ENCODE results near the gene MDFIC. TPM values are rescaled to one million over a fixed set of nuclear protein-coding genes. Genes with fewer than 3 reads are reported as not detected.

The MDFIC gene
- total and polyA plus RNA-seq, 5 donors, result 9.2 to 23.8 (median 20.6) TPM

DNA sequence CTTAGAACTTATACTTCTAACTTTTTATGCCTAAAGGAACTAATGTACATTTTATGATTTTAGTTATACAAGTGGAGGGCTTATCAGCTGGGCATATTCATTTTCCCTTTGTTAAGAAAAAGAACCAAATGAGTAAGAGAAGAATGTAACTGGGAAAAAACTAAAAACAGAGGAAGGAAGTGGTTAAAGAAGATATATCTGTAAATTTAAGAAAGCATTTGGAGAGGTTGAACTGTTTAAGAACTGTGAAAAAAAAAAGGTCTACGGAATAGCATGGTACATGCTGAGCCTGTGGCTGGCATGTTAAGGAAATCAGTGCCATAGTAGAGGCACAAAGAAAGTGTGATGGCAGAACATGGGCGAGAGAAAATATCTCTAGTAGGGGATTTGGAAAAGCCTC, 6.2 kb downstream of the MDFIC start:
- DNase-seq (no peak), ATAC-seq (no peak)
- H3K27me3 ChIP-seq (ENCODE audit: control insufficient read depth, insufficient read depth), result no peaks in the 10 kb centered on the region
- H3K4me3 ChIP-seq (ENCODE audit: low read length), result no peak overlapping the region
- WGBS, result 78% methylated on average over 2 of the region's 2 CpGs
- intact Hi-C loops (cut with DNase I), result loop anchor here in 1 of 4 donors (10.0 kb wide), 2 partner anchors 57 to 157 kb away; no protein-coding TSS in a partner anchor
- no peaks in the 10 kb centered on the region for H3K9me3 ChIP-seq (ENCODE audit: control insufficient read depth, low read length)
- H3K4me1 ChIP-seq (ENCODE audit: control insufficient read depth, insufficient read depth, low read length), result peaks cover 4% of the 10 kb centered on the region
- H3K27ac ChIP-seq (ENCODE audit: low read length), result no peak overlapping the region

DNA sequence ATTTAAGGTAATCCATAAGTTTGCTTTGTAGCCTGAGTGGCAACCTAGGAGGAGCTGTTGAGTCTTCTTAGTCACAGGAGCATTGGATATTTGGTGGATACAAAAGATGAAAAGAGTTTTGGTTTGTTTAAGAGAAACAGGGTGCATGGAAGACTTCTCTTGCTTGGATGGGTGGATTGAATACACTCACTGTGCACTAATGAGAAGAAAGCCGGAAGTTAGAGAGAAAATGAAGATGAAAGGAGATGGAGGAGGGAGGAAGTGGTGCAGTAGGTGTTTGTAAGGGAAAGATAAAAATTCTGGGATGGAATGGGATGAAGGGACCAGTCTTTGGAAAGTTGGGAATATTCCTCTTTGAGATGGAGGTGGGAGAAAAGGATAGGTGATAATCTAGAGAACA, 7.7 kb downstream of the MDFIC start:
- intact Hi-C loops (cut with DNase I), result loop anchor here in 1 of 4 donors (10.0 kb wide), 2 partner anchors 55 to 155 kb away; no protein-coding TSS in a partner anchor

DNA sequence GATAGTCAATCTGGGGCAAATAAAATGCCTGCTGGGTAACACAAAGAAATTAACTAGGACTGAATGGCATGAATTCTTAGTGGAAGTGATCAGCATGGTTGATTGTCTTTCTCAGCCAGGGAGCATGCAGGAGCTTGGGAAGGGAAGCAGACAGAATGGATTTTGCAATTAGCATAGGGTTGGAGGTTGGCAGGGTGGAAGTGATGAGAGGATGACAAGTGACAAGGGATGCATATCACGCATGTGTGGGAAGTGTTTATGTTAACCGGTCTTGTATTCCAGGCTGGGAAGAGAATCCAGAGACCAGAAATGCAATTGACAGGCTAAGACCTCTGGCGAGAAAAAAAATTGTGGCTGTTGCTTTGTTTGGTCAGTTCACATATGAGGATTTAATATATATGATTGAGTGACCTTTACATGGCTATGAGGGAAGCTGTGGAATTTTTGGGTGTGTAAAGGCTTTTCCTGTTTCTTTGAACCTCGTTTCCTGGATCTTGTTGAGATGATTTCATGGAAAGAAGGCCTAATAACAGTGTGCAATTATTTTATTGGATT, 8.3 kb downstream of the MDFIC start:
- intact Hi-C loops (cut with DNase I), result no loop called here
- H3K4me3 ChIP-seq (ENCODE audit: low read length), result no peak overlapping the region
- DNase-seq, result no peak
- peaks cover 4% of the 10 kb centered on the region for H3K4me1 ChIP-seq (ENCODE audit: control insufficient read depth, insufficient read depth, low read length)
- no peak overlapping the region for H3K27ac ChIP-seq (ENCODE audit: low read length)
- no peaks in the 10 kb centered on the region for H3K27me3 ChIP-seq (ENCODE audit: control insufficient read depth, insufficient read depth)
- H3K9me3 ChIP-seq (ENCODE audit: control insufficient read depth, low read length), result no peaks in the 10 kb centered on the region
- 46% methylated on average over 4 of the region's 4 CpGs for WGBS
- ATAC-seq, result peak in 1 of 2 donors; percentile 35

More for the DNA sequence above, 7.7 kb downstream of the MDFIC start:
- no peak overlapping the region for H3K27ac ChIP-seq (ENCODE audit: low read length)
- 90% methylated on average over 1 of the region's 1 CpG for WGBS
- H3K4me3 ChIP-seq (ENCODE audit: low read length), result no peak overlapping the region
- peaks cover 4% of the 10 kb centered on the region for H3K4me1 ChIP-seq (ENCODE audit: control insufficient read depth, insufficient read depth, low read length)
- H3K27me3 ChIP-seq (ENCODE audit: control insufficient read depth, insufficient read depth), result no peaks in the 10 kb centered on the region
- DNase-seq (no peak), ATAC-seq (no peak)
- H3K9me3 ChIP-seq (ENCODE audit: control insufficient read depth, low read length), result no peaks in the 10 kb centered on the region

GRCh38 chr7:114930829-114931655, 9.1 kb downstream of the MDFIC start:
- H3K9me3 ChIP-seq (ENCODE audit: control insufficient read depth, low read length), result no peaks in the 10 kb centered on the region
- no peak overlapping the region for H3K27ac ChIP-seq (ENCODE audit: low read length)
- DNase-seq (no peak), ATAC-seq (no peak)
- WGBS, result 63% methylated on average over 6 of the region's 6 CpGs
- intact Hi-C loops (cut with DNase I), result no loop called here
- H3K4me3 ChIP-seq (ENCODE audit: low read length), result no peak overlapping the region
- no peaks in the 10 kb centered on the region for H3K27me3 ChIP-seq (ENCODE audit: control insufficient read depth, insufficient read depth)
- H3K4me1 ChIP-seq (ENCODE audit: control insufficient read depth, insufficient read depth, low read length), result peaks cover 4% of the 10 kb centered on the region

- Histone ChIP-seq H3K27ac (ENCODE audit: low read length) (no peak overlapping the region), H3K4me1 (ENCODE audit: control insufficient read depth, insufficient read depth, low read length) (peaks cover 4% of the 10 kb centered on the region), H3K27me3 (ENCODE audit: control insufficient read depth, insufficient read depth) (no peaks in the 10 kb centered on the region), H3K4me3 (ENCODE audit: low read length) (no peak overlapping the region), H3K9me3 (ENCODE audit: control insufficient read depth, low read length) (no peaks in the 10 kb centered on the region)
- intact Hi-C loops (cut with DNase I), result no loop called here
- ATAC-seq, result no peak
- DNase-seq, result no peak
- WGBS, result 89% methylated on average over 9 of the region's 9 CpGs
Measured at GRCh38 chr7:114931656-114932011, 9.7 kb downstream of the MDFIC start.

- WGBS, result 87% methylated on average over 5 of the region's 5 CpGs
- Histone ChIP-seq H3K4me1 (ENCODE audit: control insufficient read depth, insufficient read depth, low read length) (peaks cover 4% of the 10 kb centered on the region), H3K9me3 (ENCODE audit: control insufficient read depth, low read length) (no peaks in the 10 kb centered on the region), H3K4me3 (ENCODE audit: low read length) (no peak overlapping the region), H3K27ac (ENCODE audit: low read length) (no peak overlapping the region), H3K27me3 (ENCODE audit: control insufficient read depth, insufficient read depth) (no peaks in the 10 kb centered on the region)
- intact Hi-C loops (cut with DNase I), result no loop called here
- no peak for ATAC-seq
- no peak for DNase-seq
Measured at GRCh38 chr7:114932991-114933390, 11.1 kb downstream of the MDFIC start.

DNA sequence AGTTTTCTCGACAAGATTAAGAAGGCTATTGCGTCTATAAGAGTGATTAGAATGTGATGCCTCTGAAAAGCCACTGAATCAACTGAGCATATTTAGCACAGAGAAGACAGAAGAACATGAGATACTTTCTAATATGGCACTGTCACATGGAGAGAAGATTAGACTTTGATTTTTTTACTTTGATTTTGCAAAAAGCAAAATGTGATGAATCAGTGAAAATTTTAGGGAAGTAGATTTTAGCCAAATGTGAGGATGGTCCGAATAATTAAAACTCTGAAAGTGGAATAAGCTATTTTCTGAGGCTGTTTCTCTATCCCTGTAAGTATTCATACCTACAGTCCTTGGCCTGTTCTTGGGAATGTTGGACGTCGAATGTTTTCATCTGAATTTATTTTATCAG, 11.8 kb downstream of the MDFIC start:
- no peak overlapping the region for H3K4me3 ChIP-seq (ENCODE audit: low read length)
- 78% methylated on average over 5 of the region's 5 CpGs for WGBS
- no peaks in the 10 kb centered on the region for H3K27me3 ChIP-seq (ENCODE audit: control insufficient read depth, insufficient read depth)
- no peak overlapping the region for H3K27ac ChIP-seq (ENCODE audit: low read length)
- peaks cover 3% of the 10 kb centered on the region for H3K4me1 ChIP-seq (ENCODE audit: control insufficient read depth, insufficient read depth, low read length)
- H3K9me3 ChIP-seq (ENCODE audit: control insufficient read depth, low read length), result no peaks in the 10 kb centered on the region
- ATAC-seq (no peak), DNase-seq (no peak)
- intact Hi-C loops (cut with DNase I), result no loop called here

GRCh38 chr7:114934086-114934485, 12.2 kb downstream of the MDFIC start:
- H3K9me3 ChIP-seq (ENCODE audit: control insufficient read depth, low read length), result no peaks in the 10 kb centered on the region
- no peak overlapping the region for H3K27ac ChIP-seq (ENCODE audit: low read length)
- H3K27me3 ChIP-seq (ENCODE audit: control insufficient read depth, insufficient read depth), result no peaks in the 10 kb centered on the region
- intact Hi-C loops (cut with DNase I), result no loop called here
- H3K4me3 ChIP-seq (ENCODE audit: low read length), result no peak overlapping the region
- ATAC-seq (no peak), DNase-seq (no peak)
- peaks cover 3% of the 10 kb centered on the region for H3K4me1 ChIP-seq (ENCODE audit: control insufficient read depth, insufficient read depth, low read length)
- WGBS, result 91% methylated on average over 1 of the region's 1 CpG

DNA sequence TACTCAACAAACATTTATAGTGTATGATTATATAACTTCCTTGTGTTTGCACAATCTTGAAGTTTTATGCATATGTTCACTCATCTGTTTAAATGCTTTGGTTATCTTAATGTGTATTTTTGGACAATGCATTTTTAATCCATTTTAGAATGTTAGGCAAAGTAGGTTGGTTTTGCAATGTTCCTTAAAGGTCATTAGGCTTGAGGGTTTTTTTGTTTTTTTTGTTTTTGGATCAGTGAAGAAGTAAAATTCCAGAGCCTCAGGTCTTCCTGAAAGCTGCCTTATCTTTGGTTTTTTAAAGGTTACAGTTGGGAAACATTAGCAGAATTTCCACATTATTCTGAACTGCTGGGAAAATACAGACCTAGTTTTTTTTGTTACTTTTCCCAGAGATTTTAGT, 12.8 kb downstream of the MDFIC start:
- ATAC-seq (peak in 1 of 2 donors; percentile 76), DNase-seq (no peak)
- Histone ChIP-seq H3K9me3 (ENCODE audit: control insufficient read depth, low read length) (no peaks in the 10 kb centered on the region), H3K4me1 (ENCODE audit: control insufficient read depth, insufficient read depth, low read length) (peaks cover 3% of the 10 kb centered on the region), H3K27me3 (ENCODE audit: control insufficient read depth, insufficient read depth) (no peaks in the 10 kb centered on the region), H3K27ac (ENCODE audit: low read length) (no peak overlapping the region), H3K4me3 (ENCODE audit: low read length) (no peak overlapping the region)
- intact Hi-C loops (cut with DNase I), result no loop called here

- Histone ChIP-seq H3K4me1 (ENCODE audit: control insufficient read depth, insufficient read depth, low read length) (no peaks in the 10 kb centered on the region), H3K4me3 (ENCODE audit: low read length) (no peak overlapping the region), H3K27ac (ENCODE audit: low read length) (no peak overlapping the region), H3K9me3 (ENCODE audit: control insufficient read depth, low read length) (no peaks in the 10 kb centered on the region), H3K27me3 (ENCODE audit: control insufficient read depth, insufficient read depth) (no peaks in the 10 kb centered on the region)
- ATAC-seq (no peak), DNase-seq (no peak)
- WGBS, result 73% methylated on average over 2 of the region's 2 CpGs
- intact Hi-C loops (cut with DNase I), result no loop called here
Measured at GRCh38 chr7:114936471-114936870, 14.6 kb downstream of the MDFIC start.

GRCh38 chr7:114937446-114937845, 15.6 kb downstream of the MDFIC start:
- intact Hi-C loops (cut with DNase I), result no loop called here
- WGBS, result 68% methylated on average over 1 of the region's 1 CpG
- ATAC-seq (peak in 1 of 2 donors; percentile 29), DNase-seq (no peak)
- H3K4me3 ChIP-seq (ENCODE audit: low read length), result no peak overlapping the region
- no peak overlapping the region for H3K27ac ChIP-seq (ENCODE audit: low read length)
- no peaks in the 10 kb centered on the region for H3K4me1 ChIP-seq (ENCODE audit: control insufficient read depth, insufficient read depth, low read length)
- H3K9me3 ChIP-seq (ENCODE audit: control insufficient read depth, low read length), result no peaks in the 10 kb centered on the region
- no peaks in the 10 kb centered on the region for H3K27me3 ChIP-seq (ENCODE audit: control insufficient read depth, insufficient read depth)
